GM23338 (cell line): ENCODE measurements around the gene SCYGR1. TPM values are rescaled to one million over a fixed set of nuclear protein-coding genes. Genes with fewer than 3 reads are reported as not detected.

Source experiments
- ATAC-seq: fragments of 200-7000 bp; cut with Tn5 transposase; 3 replicates; pipeline ENCODE4 v1.9.1; 2020
- DNase-seq: peaks from one replicate; pipeline ENCODE4 v3.0.0-alpha.2; 2015; ENCODE audit warnings: low spot score
- H2AFZ ChIP-seq: fragments of 200-600 bp; sonication (generic); 2 replicates; pipeline ENCODE4 v1.8.0; 2016; ENCODE audit warnings: antibody characterized with exemption, mild to moderate bottlenecking, moderate library complexity
- H3F3A ChIP-seq: fragments of 200-600 bp; sonication (generic); replicated peaks from 2 replicates; pipeline ENCODE4 v1.8.0; 2017; ENCODE audit warnings: antibody characterized with exemption, mixed run types, low read depth
- H3K27ac ChIP-seq: fragments of 200-600 bp; sonication (generic); 2 replicates; pipeline ENCODE4 v1.6.1; 2016; ENCODE audit warnings: low read depth
- H3K27me3 ChIP-seq: fragments of 200-600 bp; sonication (generic); 2 replicates; pipeline ENCODE4 v1.8.0; 2016; ENCODE audit warnings: mild to moderate bottlenecking, mixed run types, moderate library complexity; ENCODE audit not compliant: insufficient read depth
- H3K36me3 ChIP-seq: fragments of 200-600 bp; sonication (generic); 2 replicates; pipeline ENCODE4 v1.8.0; 2016; ENCODE audit warnings: mild to moderate bottlenecking; ENCODE audit not compliant: insufficient read depth
- H3K4me1 ChIP-seq: fragments of 200-600 bp; sonication (generic); 2 replicates; pipeline ENCODE4 v1.8.0; 2016; ENCODE audit warnings: mild to moderate bottlenecking, moderate library complexity; ENCODE audit not compliant: insufficient read depth
- H3K4me2 ChIP-seq: fragments of 200-600 bp; sonication (generic); 2 replicates; pipeline ENCODE4 v1.7.1; 2017; ENCODE audit warnings: mixed run types
- H3K4me3 ChIP-seq: fragments of 200-600 bp; sonication (generic); 2 replicates; pipeline ENCODE4 v1.6.1; 2016; ENCODE audit warnings: mixed run types
- H3K79me2 ChIP-seq: fragments of 200-600 bp; sonication (generic); replicated peaks from 2 replicates; pipeline ENCODE4 v1.8.0; 2017; ENCODE audit warnings: mild to moderate bottlenecking; ENCODE audit not compliant: insufficient read depth
- H3K9me2 ChIP-seq: fragments of 200-600 bp; sonication (generic); 2 replicates; pipeline ENCODE4 v1.8.0; 2017; ENCODE audit not compliant: insufficient read depth
- H4K20me1 ChIP-seq: fragments of 200-600 bp; sonication (generic); replicated peaks from 2 replicates; pipeline ENCODE4 v1.8.0; 2017; ENCODE audit warnings: mild to moderate bottlenecking; ENCODE audit not compliant: insufficient read depth
- H3K27ac Mint-ChIP-seq: 2 replicates; pipeline ENCODE4 v1.8.0; 2020; ENCODE audit warnings: inconsistent platforms, mild to moderate bottlenecking, moderate library complexity, mixed read lengths
- H3K27me3 Mint-ChIP-seq: 3 replicates; pipeline ENCODE4 v1.8.0; 2022; ENCODE audit warnings: low read depth, mild to moderate bottlenecking, moderate library complexity, mixed read lengths, inconsistent platforms; ENCODE audit not compliant: insufficient read depth, poor library complexity
- H3K36me3 Mint-ChIP-seq: 3 replicates; pipeline ENCODE4 v1.8.0; 2021; ENCODE audit warnings: low read depth, mild to moderate bottlenecking, inconsistent platforms, moderate library complexity, mixed read lengths
- H3K4me1 Mint-ChIP-seq: 3 replicates; pipeline ENCODE4 v1.8.0; 2020; ENCODE audit warnings: mild to moderate bottlenecking, inconsistent platforms, mixed read lengths
- H3K4me3 Mint-ChIP-seq: 3 replicates; pipeline ENCODE4 v1.8.0; 2021; ENCODE audit warnings: moderate library complexity, mild to moderate bottlenecking, inconsistent platforms, mixed read lengths
- H3K9me3 Mint-ChIP-seq: 3 replicates; pipeline ENCODE4 v1.8.0; 2020; ENCODE audit warnings: moderate library complexity, mild to moderate bottlenecking, inconsistent platforms, mixed read lengths
- CREB1 ChIP-seq: fragments of 250-450 bp; sonication (Bioruptor Pico); IDR thresholded peaks from 2 replicates; pipeline ENCODE4 v1.5.0; 2020; ENCODE audit warnings: low read depth, mild to moderate bottlenecking, moderate library complexity
- EZH2 ChIP-seq: fragments of 200-600 bp; sonication (generic); IDR thresholded peaks from one replicate; pipeline ENCODE4 v1.8.0; 2017; ENCODE audit warnings: antibody characterized with exemption, mild to moderate bottlenecking, low read depth; ENCODE audit not compliant: unreplicated experiment
- JUNB ChIP-seq: IDR thresholded peaks from one replicate; pipeline ENCODE4 v1.6.1; 2016; ENCODE audit warnings: antibody characterized with exemption; ENCODE audit not compliant: unreplicated experiment
- NANOG ChIP-seq: IDR thresholded peaks from 2 replicates; pipeline ENCODE4 v1.6.1; 2016; ENCODE audit warnings: antibody characterized with exemption, borderline replicate concordance
- POLR2AphosphoS5 ChIP-seq: IDR thresholded peaks from 2 replicates; pipeline ENCODE4 v1.6.1; 2016; ENCODE audit warnings: antibody characterized with exemption, low read depth
- STAT1 ChIP-seq: IDR thresholded peaks from one replicate; pipeline ENCODE4 v1.6.1; 2016; ENCODE audit warnings: antibody characterized with exemption; ENCODE audit not compliant: unreplicated experiment
- ZNF114 ChIP-seq: fragments of 250-450 bp; sonication (Bioruptor Pico); IDR thresholded peaks from 2 replicates; pipeline ENCODE4 v1.5.0; 2020; ENCODE audit warnings: mild to moderate bottlenecking, moderate library complexity
- ZNF331 ChIP-seq: fragments of 250-450 bp; sonication (Bioruptor Pico); IDR thresholded peaks from 2 replicates; pipeline ENCODE4 v1.5.0; 2020; ENCODE audit warnings: low read depth, mild to moderate bottlenecking, moderate library complexity
- polyA plus RNA-seq: library from polyadenylated mRNA; unstranded; fragments of >200 nt; fragmentation: Nextera tagmentation; extraction: Ambion mirVana; gene quantifications from 2 replicates; pipeline ENCODE4 v1.2.1, GENCODE V29; 2016
- total RNA-seq: library from RNA; depleted of rRNA; stranded (reverse); fragments of >200 nt; shearing (Covaris generic); gene quantifications from 2 replicates; pipeline ENCODE4 v1.2.3, GENCODE V29; 2014
- TF ChIP-seq, protein P1 (sequence below), 2 experiments: fragments of 200-600 bp in 1 of 2; sonication (generic) in 1 of 2; conservative IDR thresholded peaks; 2 replicates each; pipeline versions ENCODE4 v1.5.1 to v1.6.1; 2016 to 2017; ENCODE audit warnings: antibody characterized with exemption in 2 of 2, low read depth in 2 of 2, mild to moderate bottlenecking in 2 of 2, moderate library complexity in 1 of 2
- TF ChIP-seq, protein P2 (sequence below): fragments of 250-450 bp; sonication (Bioruptor Pico); IDR thresholded peaks from 2 replicates; pipeline ENCODE4 v1.5.0; 2020; ENCODE audit warnings: mild to moderate bottlenecking, moderate library complexity
- TF ChIP-seq, protein P3 (sequence below): IDR thresholded peaks from one replicate; pipeline ENCODE4 v1.6.1; 2018; ENCODE audit warnings: antibody characterized with exemption; ENCODE audit not compliant: unreplicated experiment

Gene SCYGR1
- total and polyA plus RNA-seq, 2 experiments from 2014 or later = not detected

DNA sequence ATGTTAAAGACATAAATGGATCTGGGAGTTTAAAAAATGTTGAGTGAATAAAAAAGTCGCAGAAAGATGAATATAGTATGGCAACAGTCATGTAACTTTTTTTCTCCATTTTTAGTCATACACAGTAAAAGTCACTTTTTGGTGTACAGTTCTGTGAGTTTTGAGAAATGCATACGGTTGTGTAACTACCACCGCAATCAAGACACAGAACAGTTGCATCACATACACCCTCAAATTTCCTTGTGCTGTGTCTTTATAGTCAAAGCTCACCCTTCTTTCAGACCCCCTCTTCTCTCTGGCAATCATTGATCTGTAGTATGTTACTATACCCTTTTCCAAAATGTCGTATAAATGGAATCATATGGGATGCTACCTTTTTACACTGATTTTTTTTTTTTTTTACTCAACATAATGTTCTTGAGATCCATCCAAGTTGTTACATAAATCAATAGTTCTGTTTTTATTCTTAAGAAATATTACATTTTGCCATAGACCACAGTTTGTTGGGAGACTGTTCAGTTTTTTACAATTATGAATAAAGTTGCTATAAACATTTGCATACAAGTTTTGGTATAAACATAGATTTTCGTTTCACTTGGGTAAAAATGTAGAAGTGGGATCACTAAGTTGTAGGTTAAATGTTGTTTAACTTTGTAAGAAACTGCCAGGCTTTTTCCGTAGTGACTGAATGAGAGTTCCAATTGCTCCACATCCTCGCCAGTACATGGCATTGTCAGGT is 48.9 kb upstream of the SCYGR1 start (continued):
- TF ChIP-seq, protein P1, sequence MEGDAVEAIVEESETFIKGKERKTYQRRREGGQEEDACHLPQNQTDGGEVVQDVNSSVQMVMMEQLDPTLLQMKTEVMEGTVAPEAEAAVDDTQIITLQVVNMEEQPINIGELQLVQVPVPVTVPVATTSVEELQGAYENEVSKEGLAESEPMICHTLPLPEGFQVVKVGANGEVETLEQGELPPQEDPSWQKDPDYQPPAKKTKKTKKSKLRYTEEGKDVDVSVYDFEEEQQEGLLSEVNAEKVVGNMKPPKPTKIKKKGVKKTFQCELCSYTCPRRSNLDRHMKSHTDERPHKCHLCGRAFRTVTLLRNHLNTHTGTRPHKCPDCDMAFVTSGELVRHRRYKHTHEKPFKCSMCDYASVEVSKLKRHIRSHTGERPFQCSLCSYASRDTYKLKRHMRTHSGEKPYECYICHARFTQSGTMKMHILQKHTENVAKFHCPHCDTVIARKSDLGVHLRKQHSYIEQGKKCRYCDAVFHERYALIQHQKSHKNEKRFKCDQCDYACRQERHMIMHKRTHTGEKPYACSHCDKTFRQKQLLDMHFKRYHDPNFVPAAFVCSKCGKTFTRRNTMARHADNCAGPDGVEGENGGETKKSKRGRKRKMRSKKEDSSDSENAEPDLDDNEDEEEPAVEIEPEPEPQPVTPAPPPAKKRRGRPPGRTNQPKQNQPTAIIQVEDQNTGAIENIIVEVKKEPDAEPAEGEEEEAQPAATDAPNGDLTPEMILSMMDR (conservative IDR thresholded peaks at IDR 0.05; ENCODE audit: low read depth in 2 of 2) = no peak
- TF ChIP-seq JUNB = no peak
- no peak for TF ChIP-seq EZH2
- no peak for TF ChIP-seq STAT1

DNA sequence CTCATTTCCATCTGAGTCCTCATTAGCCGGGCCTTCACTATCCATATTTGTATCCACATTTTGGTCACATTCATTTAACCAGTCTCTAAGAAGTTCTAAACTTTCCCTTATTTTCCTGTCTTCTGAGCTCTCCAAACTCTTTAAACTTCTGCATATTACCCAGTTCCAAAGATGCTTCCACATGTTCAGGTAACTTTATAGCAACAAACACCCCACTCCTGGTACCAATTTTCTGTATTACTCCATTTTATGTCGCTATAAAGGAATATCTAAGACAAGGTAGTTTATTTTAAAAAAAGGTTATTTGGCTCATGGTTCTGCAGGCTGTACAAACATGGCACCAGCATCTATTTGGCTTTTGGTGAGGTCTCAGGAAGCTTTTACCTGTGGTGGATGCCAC is 45.4 kb upstream of the SCYGR1 start:
- no peak overlapping the region for H2AFZ ChIP-seq
- DNase-seq (no peak), ATAC-seq (no peak)
- no peaks in the 10 kb centered on the region for H3K27me3 ChIP-seq
- no peak overlapping the region for H3K4me2 ChIP-seq
- H3K9me2 ChIP-seq = no peaks in the 10 kb centered on the region
- H3F3A ChIP-seq = no peaks in the 10 kb centered on the region
- no peaks in the 10 kb centered on the region for H4K20me1 ChIP-seq
- H3K27me3 Mint-ChIP-seq = peaks cover 8% of the 10 kb centered on the region
- H3K9me3 Mint-ChIP-seq = peaks cover 30% of the 10 kb centered on the region
- no peaks in the 10 kb centered on the region for H3K4me1 ChIP-seq
- peaks cover 12% of the 10 kb centered on the region for H3K36me3 Mint-ChIP-seq
- H3K27ac ChIP-seq = no peak overlapping the region
- H3K4me3 Mint-ChIP-seq = no peak overlapping the region
- no peak overlapping the region for H3K27ac Mint-ChIP-seq
- no peaks in the 10 kb centered on the region for H3K79me2 ChIP-seq
- H3K36me3 ChIP-seq = peaks cover 5% of the 10 kb centered on the region; the same call in 1 of the 2 replicates
- no peaks in the 10 kb centered on the region for H3K4me1 Mint-ChIP-seq
- no peak overlapping the region for H3K4me3 ChIP-seq
- no peak for TF ChIP-seq ZNF331 (CRISPR knock-in tag)
- TF ChIP-seq NANOG = no peak
- TF ChIP-seq JUNB = no peak
- TF ChIP-seq POLR2AphosphoS5 = no peak
- TF ChIP-seq, protein P2, sequence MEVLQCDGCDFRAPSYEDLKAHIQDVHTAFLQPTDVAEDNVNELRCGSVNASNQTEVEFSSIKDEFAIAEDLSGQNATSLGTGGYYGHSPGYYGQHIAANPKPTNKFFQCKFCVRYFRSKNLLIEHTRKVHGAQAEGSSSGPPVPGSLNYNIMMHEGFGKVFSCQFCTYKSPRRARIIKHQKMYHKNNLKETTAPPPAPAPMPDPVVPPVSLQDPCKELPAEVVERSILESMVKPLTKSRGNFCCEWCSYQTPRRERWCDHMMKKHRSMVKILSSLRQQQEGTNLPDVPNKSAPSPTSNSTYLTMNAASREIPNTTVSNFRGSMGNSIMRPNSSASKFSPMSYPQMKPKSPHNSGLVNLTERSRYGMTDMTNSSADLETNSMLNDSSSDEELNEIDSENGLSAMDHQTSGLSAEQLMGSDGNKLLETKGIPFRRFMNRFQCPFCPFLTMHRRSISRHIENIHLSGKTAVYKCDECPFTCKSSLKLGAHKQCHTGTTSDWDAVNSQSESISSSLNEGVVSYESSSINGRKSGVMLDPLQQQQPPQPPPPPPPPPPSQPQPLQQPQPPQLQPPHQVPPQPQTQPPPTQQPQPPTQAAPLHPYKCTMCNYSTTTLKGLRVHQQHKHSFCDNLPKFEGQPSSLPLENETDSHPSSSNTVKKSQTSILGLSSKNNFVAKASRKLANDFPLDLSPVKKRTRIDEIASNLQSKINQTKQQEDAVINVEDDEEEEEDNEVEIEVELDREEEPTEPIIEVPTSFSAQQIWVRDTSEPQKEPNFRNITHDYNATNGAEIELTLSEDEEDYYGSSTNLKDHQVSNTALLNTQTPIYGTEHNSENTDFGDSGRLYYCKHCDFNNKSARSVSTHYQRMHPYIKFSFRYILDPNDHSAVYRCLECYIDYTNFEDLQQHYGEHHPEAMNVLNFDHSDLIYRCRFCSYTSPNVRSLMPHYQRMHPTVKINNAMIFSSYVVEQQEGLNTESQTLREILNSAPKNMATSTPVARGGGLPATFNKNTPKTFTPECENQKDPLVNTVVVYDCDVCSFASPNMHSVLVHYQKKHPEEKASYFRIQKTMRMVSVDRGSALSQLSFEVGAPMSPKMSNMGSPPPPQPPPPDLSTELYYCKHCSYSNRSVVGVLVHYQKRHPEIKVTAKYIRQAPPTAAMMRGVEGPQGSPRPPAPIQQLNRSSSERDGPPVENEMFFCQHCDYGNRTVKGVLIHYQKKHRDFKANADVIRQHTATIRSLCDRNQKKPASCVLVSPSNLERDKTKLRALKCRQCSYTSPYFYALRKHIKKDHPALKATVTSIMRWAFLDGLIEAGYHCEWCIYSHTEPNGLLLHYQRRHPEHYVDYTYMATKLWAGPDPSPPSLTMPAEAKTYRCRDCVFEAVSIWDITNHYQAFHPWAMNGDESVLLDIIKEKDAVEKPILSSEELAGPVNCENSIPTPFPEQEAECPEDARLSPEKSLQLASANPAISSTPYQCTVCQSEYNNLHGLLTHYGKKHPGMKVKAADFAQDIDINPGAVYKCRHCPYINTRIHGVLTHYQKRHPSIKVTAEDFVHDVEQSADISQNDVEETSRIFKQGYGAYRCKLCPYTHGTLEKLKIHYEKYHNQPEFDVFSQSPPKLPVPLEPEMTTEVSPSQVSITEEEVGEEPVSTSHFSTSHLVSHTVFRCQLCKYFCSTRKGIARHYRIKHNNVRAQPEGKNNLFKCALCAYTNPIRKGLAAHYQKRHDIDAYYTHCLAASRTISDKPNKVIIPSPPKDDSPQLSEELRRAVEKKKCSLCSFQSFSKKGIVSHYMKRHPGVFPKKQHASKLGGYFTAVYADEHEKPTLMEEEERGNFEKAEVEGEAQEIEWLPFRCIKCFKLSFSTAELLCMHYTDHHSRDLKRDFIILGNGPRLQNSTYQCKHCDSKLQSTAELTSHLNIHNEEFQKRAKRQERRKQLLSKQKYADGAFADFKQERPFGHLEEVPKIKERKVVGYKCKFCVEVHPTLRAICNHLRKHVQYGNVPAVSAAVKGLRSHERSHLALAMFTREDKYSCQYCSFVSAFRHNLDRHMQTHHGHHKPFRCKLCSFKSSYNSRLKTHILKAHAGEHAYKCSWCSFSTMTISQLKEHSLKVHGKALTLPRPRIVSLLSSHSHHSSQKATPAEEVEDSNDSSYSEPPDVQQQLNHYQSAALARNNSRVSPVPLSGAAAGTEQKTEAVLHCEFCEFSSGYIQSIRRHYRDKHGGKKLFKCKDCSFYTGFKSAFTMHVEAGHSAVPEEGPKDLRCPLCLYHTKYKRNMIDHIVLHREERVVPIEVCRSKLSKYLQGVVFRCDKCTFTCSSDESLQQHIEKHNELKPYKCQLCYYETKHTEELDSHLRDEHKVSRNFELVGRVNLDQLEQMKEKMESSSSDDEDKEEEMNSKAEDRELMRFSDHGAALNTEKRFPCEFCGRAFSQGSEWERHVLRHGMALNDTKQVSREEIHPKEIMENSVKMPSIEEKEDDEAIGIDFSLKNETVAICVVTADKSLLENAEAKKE (CRISPR knock-in tag) = no peak
- no peak for TF ChIP-seq CREB1 (CRISPR knock-in tag)
- TF ChIP-seq, protein P3, sequence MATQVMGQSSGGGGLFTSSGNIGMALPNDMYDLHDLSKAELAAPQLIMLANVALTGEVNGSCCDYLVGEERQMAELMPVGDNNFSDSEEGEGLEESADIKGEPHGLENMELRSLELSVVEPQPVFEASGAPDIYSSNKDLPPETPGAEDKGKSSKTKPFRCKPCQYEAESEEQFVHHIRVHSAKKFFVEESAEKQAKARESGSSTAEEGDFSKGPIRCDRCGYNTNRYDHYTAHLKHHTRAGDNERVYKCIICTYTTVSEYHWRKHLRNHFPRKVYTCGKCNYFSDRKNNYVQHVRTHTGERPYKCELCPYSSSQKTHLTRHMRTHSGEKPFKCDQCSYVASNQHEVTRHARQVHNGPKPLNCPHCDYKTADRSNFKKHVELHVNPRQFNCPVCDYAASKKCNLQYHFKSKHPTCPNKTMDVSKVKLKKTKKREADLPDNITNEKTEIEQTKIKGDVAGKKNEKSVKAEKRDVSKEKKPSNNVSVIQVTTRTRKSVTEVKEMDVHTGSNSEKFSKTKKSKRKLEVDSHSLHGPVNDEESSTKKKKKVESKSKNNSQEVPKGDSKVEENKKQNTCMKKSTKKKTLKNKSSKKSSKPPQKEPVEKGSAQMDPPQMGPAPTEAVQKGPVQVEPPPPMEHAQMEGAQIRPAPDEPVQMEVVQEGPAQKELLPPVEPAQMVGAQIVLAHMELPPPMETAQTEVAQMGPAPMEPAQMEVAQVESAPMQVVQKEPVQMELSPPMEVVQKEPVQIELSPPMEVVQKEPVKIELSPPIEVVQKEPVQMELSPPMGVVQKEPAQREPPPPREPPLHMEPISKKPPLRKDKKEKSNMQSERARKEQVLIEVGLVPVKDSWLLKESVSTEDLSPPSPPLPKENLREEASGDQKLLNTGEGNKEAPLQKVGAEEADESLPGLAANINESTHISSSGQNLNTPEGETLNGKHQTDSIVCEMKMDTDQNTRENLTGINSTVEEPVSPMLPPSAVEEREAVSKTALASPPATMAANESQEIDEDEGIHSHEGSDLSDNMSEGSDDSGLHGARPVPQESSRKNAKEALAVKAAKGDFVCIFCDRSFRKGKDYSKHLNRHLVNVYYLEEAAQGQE = no peak
- TF ChIP-seq, protein P1 (conservative IDR thresholded peaks at IDR 0.05; ENCODE audit: low read depth in 2 of 2) = no peak
- no peak for TF ChIP-seq ZNF114 (CRISPR knock-in tag)
